Gastroesophageal sphincter (tissue), 3 donors: ENCODE data around the gene GABRG3.

ENCODE experiments used
- CTCF ChIP-seq, 4 experiments: fragments of 200-600 bp in 2 of 4; fragments of 450-650 bp in 2 of 4; sonication (generic) in 1 of 4; IDR thresholded peaks; one replicate each; pipeline ENCODE4 v1.5.1; 2017 to 2019; ENCODE audit warnings: antibody characterized with exemption in 4 of 4, mild to moderate bottlenecking in 2 of 4, moderate library complexity in 2 of 4
- POLR2AphosphoS5 ChIP-seq: sonication (generic); formaldehyde crosslinking; IDR thresholded peaks from one replicate; pipeline ENCODE4 v1.6.1; 2017; ENCODE audit warnings: antibody characterized with exemption

GRCh38 chr15:27137127-27137526 lies 166.1 kb downstream of the GABRG3 start:
- TF ChIP-seq POLR2AphosphoS5 (no peak), CTCF (IDR thresholded peaks at IDR 0.05) (no peak)
